Pancreas (tissue), 10 donors: ENCODE measurements around the gene KLHL25. TPM values are rescaled to one million over a fixed set of nuclear protein-coding genes. Genes with fewer than 3 reads are reported as not detected.
A peak's percentile ranks its signal among the peaks of the same experiment; 100 is the strongest.

Experiments
- ATAC-seq, 4 donors: fragments of 200-7000 bp; cut with Tn5 transposase; one replicate each; pipeline versions ENCODE4 v1.8.0 to v1.9.1; 2020; ENCODE audit warnings: mild to moderate bottlenecking in 4 of 4, moderate library complexity in 4 of 4
- DNase-seq, 6 donors: peaks; one replicate each; pipeline ENCODE4 v3.0.0-alpha.2; 2020
- FAIRE-seq: peaks from 2 replicates; lab custom pipeline; 2012; peaks lifted over from hg19 to GRCh38; lab: Jason Lieb, UNC
- H3K27ac ChIP-seq, 4 donors: fragments of 200-600 bp; sonication (generic); 1 replicate in 3 of 4; 2 replicates in 1 of 4; pipeline versions ENCODE4 v1.5.0 to v1.8.0; 2020
- H3K27me3 ChIP-seq, 4 donors: fragments of 200-600 bp; one replicate each; pipeline ENCODE4 v1.8.0; 2021
- H3K36me3 ChIP-seq, 3 donors: fragments of 200-600 bp; sonication (generic) in 1 of 3; one replicate each; pipeline versions ENCODE4 v1.5.0 to v1.8.0; 2020 to 2021
- H3K4me1 ChIP-seq, 3 donors: fragments of 200-600 bp; one replicate each; pipeline ENCODE4 v1.8.0; 2021
- H3K4me3 ChIP-seq, 4 donors: fragments of 200-600 bp; sonication (generic) in 2 of 4; one replicate each; pipeline versions ENCODE4 v1.5.0 to v1.8.0; 2020 to 2021
- H3K9me3 ChIP-seq, 4 donors: fragments of 200-600 bp; one replicate each; pipeline ENCODE4 v1.8.0; 2021
- CTCF ChIP-seq, 4 donors: fragments of 200-600 bp; sonication (generic) in 3 of 4; IDR thresholded peaks; one replicate each; pipeline versions ENCODE4 v1.5.0 to v1.8.0; 2021; ENCODE audit warnings: antibody characterized with exemption in 4 of 4
- WGBS, 2 donors: extraction: QIAGEN DNeasy Blood & Tissue Kit; methylation state at CpG; one replicate each; pipeline ENCODE4 v1.1.7; 2013; 5-methylcytosine and 5-hydroxymethylcytosine counted together
- intact Hi-C, 3 donors: fragments of 100-400 bp; cut with DNase I; formaldehyde crosslinking; loops; one replicate each; pipeline versions ENCODE4 v1.11.1 to v1.14.2; 2022
- polyA plus RNA-seq, 2 donors: library from polyadenylated mRNA; stranded (reverse); fragments of 200-250 nt; gene quantifications; one replicate each; pipeline ENCODE4 v1.2.3, GENCODE V29; 2013
- total RNA-seq, 6 donors: library from RNA; stranded (reverse); fragmentation: NEBNext Ultra II Directional in 4 of 6; extraction: Animal tissue kit (Norgen Biotek cat#: 25700) in 4 of 6; gene quantifications; one replicate each; pipeline versions ENCODE4 v1.2.1 to v1.2.4, GENCODE V29; 2021 to 2023
- donor health status: healthy with polysubstance abuse.
- donor health status: DM: no; HTN: no; CAD: no; lungs with moderate emphysema.
- donor health status: DM: no; HTN: no; CAD: no.
- donor health status: control.
- donor health status: control.
- donor health status: Bipolar disorder and iron deficiency.
- donor health status: DM: yes; HTN: yes; CAD: no.
- donor health status: DM: no; HTN: no; CAD: no.
- donor health status: DM: no; HTN: no; CAD: no.
- donor health status: DM: yes; HTN: yes; CAD: no.

The KLHL25 gene
- total and polyA plus RNA-seq, 8 donors = 0.93 to 3.3 (median 2.0) TPM

GRCh38 chr15:85753791-85754452 is 40.8 kb downstream of the KLHL25 start:
- no peak for FAIRE-seq
- WGBS, 2 donors = 89 to 90% methylated on average over 10 of the region's 10 CpGs
- intact Hi-C loops = no loop called here

GRCh38 chr15:85753261-85753660 is 41.5 kb downstream of the KLHL25 start:
- intact Hi-C loops = no loop called here
- TF ChIP-seq CTCF (IDR thresholded peaks at IDR 0.05) = no peak
- DNase-seq = no peak
- ATAC-seq = no peak
- WGBS, 2 donors = 88 to 92% methylated on average over 1 of the region's 1 CpG
- Histone ChIP-seq H3K27me3 (no peaks in the 10 kb centered on the region), H3K4me3 (no peak overlapping the region), H3K36me3 (peaks cover 0 to 11% (median 5%) of the 10 kb centered on the region in 3 donors), H3K4me1 (peaks cover 10 to 28% (median 12%) of the 10 kb centered on the region in 3 donors), H3K27ac (no peak overlapping the region), H3K9me3 (no peaks in the 10 kb centered on the region)
- no peak for FAIRE-seq

More at GRCh38 chr15:85753791-85754452, 40.8 kb downstream of the KLHL25 start:
- no peak for TF ChIP-seq CTCF (IDR thresholded peaks at IDR 0.05)
- Histone ChIP-seq H3K36me3 (peaks cover 0 to 4% (median 0%) of the 10 kb centered on the region in 3 donors), H3K4me3 (no peak overlapping the region), H3K27ac (no peak overlapping the region), H3K27me3 (no peaks in the 10 kb centered on the region), H3K4me1 (peaks cover 10 to 28% (median 12%) of the 10 kb centered on the region in 3 donors), H3K9me3 (no peaks in the 10 kb centered on the region)
- DNase-seq (peak in 1 of 6 donors; percentile 30), ATAC-seq (no peak)

GRCh38 chr15:85752491-85752961 is 42.2 kb downstream of the KLHL25 start:
- TF ChIP-seq CTCF (IDR thresholded peaks at IDR 0.05) = no peak
- H3K4me1 ChIP-seq = peaks cover 10 to 28% (median 12%) of the 10 kb centered on the region in 3 donors
- WGBS, 2 donors = 9 to 12% methylated on average over 8 of the region's 8 CpGs
- H3K27me3 ChIP-seq = no peaks in the 10 kb centered on the region
- FAIRE-seq (no peak), DNase-seq (peak; percentile 83 to 96 (median 94)), ATAC-seq (peak; percentile 72 to 85 (median 83))
- intact Hi-C loops = no loop called here
- peaks cover 0 to 18% (median 6%) of the 10 kb centered on the region in 3 donors for H3K36me3 ChIP-seq
- no peaks in the 10 kb centered on the region for H3K9me3 ChIP-seq
- no peak overlapping the region for H3K4me3 ChIP-seq
- no peak overlapping the region for H3K27ac ChIP-seq

- no peak overlapping the region for H3K27ac ChIP-seq
- no peaks in the 10 kb centered on the region for H3K27me3 ChIP-seq
- H3K4me1 ChIP-seq = peaks cover 10 to 28% (median 12%) of the 10 kb centered on the region in 3 donors
- H3K9me3 ChIP-seq = no peaks in the 10 kb centered on the region
- intact Hi-C loops = no loop called here
- H3K4me3 ChIP-seq = no peak overlapping the region
- 65 to 70% methylated on average over 15 of the region's 15 CpGs for WGBS, 2 donors
- TF ChIP-seq CTCF (IDR thresholded peaks at IDR 0.05) = no peak
- DNase-seq (peak in 2 of 6 donors; percentile 14 to 61), FAIRE-seq (no peak), ATAC-seq (peak in 2 of 4 donors; percentile 2 to 3)
- H3K36me3 ChIP-seq = peaks cover 0 to 21% (median 10%) of the 10 kb centered on the region in 3 donors
Observed at GRCh38 chr15:85752124-85752475, 42.6 kb downstream of the KLHL25 start.
